Left ventricle myocardium superior (tissue), 1 donor: ENCODE results near the gene GLRX3. TPM values are rescaled to one million over a fixed set of nuclear protein-coding genes. Genes with fewer than 3 reads are reported as not detected.

Experiments used
- ATAC-seq: fragments of 200-7000 bp; cut with Tn5 transposase; one replicate; pipeline ENCODE4 v1.9.1; 2020; ENCODE audit warnings: mild to moderate bottlenecking, moderate library complexity
- DNase-seq: peaks from one replicate; pipeline ENCODE4 v3.0.0-alpha.2; 2020
- intact Hi-C: fragments of 100-400 bp; cut with micrococcal nuclease; formaldehyde crosslinking; loops from one replicate; pipeline ENCODE4 v1.11.0; 2022
- total RNA-seq: library from RNA; stranded (reverse); fragmentation: NEBNext Ultra II Directional; extraction: Animal tissue kit (Norgen Biotek cat#: 25700); gene quantifications from one replicate; pipeline ENCODE4 v1.2.1, GENCODE V29; 2021
- donor health status: DM: no; HTN: yes; CAD: no; lungs with severe emphysema.

Gene GLRX3
- total RNA-seq, 1 donor from 2014 or later, result 64.8 TPM

- DNase-seq (no peak), ATAC-seq (no peak)
- intact Hi-C loops, result no loop called here
Observed at GRCh38 chr10:130221456-130222375, 85.5 kb downstream of the GLRX3 start.

GRCh38 chr10:130222381-130222780, 86.2 kb downstream of the GLRX3 start:
- no peak for ATAC-seq
- DNase-seq, result no peak
- intact Hi-C loops, result no loop called here

GRCh38 chr10:130224228-130224627, 88.0 kb downstream of the GLRX3 start:
- intact Hi-C loops, result no loop called here
- ATAC-seq (no peak), DNase-seq (no peak)

DNA sequence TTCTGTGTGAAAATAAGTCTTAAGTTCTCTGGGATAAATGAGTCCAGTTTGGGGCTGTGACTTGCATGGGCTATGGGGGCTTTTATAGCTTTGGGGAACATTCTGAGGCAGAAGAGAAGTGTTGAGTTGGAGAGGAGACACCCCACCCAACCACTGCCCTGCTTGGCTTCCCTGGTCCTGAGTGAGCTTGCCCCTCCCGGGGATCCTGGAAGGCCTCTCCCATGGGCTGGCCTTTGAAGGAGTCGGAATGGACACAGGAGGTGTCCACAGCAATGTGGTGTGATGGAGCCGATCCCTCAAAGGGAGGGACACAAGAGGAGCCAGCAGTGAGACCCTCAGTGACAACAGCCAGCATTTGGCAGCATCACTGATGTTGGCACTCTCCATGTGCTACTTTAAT, 89.8 kb downstream of the GLRX3 start:
- no peak for ATAC-seq
- intact Hi-C loops, result no loop called here
- no peak for DNase-seq

GRCh38 chr10:130227883-130228282, 91.7 kb downstream of the GLRX3 start:
- intact Hi-C loops, result no loop called here
- DNase-seq (no peak), ATAC-seq (no peak)

Other genes with a start within 250 kb of the GLRX3 start
- gene EBF3, start 172.1 kb upstream of the GLRX3 start, total RNA-seq, result 7.1 TPM
- gene C10orf143, start 25.6 kb upstream of the GLRX3 start, total RNA-seq, result 1.3 TPM